PC-3 (cell line): ENCODE data around the gene UACA. TPM values are rescaled to one million over a fixed set of nuclear protein-coding genes. Genes with fewer than 3 reads are reported as not detected.

ENCODE experiments used
- ATAC-seq: fragments of 200-7000 bp; cut with Tn5 transposase; 2 replicates; pipeline ENCODE4 v1.9.1; 2020; ENCODE audit warnings: mild to moderate bottlenecking, moderate library complexity
- BruUV-seq: library from RNA; stranded (reverse); fragments of 400-500 nt; replicated peaks from 2 replicates; lab custom pipeline; 2021; lab: Mats Ljungman, UMichigan
- CTCF ChIA-PET: fragments of 300-600 bp; sonication (Branson Sonifier 250); formaldehyde crosslinking; loops from one replicate; lab custom pipeline; 2022; ENCODE audit warnings: antibody characterized with exemption; lab: Charles Lee
- POLR2A ChIA-PET: fragments of 300-600 bp; sonication (Branson Sonifier 250); formaldehyde crosslinking; loops from one replicate; lab custom pipeline; 2022; ENCODE audit warnings: antibody characterized with exemption; ENCODE audit not compliant: unreplicated experiment; lab: Charles Lee
- DNase-seq: peaks from one replicate; pipeline ENCODE4 v3.0.0-alpha.2; 2015
- H2AFZ ChIP-seq: fragments of 300-600 bp; sonication (generic); 2 replicates; pipeline ENCODE4 v1.6.0; 2016; ENCODE audit warnings: antibody characterized with exemption, low read length
- H3F3A ChIP-seq: fragments of 300-600 bp; sonication (generic); one replicate; pipeline ENCODE4 v1.6.0; 2017; ENCODE audit warnings: antibody characterized with exemption, low read length, control low read depth, mild to moderate bottlenecking; ENCODE audit not compliant: unreplicated experiment
- H3K27ac ChIP-seq: fragments of 300-600 bp; sonication (generic); 2 replicates; pipeline ENCODE4 v1.5.1; 2016; ENCODE audit warnings: mild to moderate bottlenecking, low read length
- H3K27me3 ChIP-seq: fragments of 300-600 bp; sonication (generic); 2 replicates; pipeline ENCODE4 v1.6.1; 2016; ENCODE audit warnings: low read length, mixed read lengths
- H3K36me3 ChIP-seq: fragments of 300-600 bp; sonication (generic); 2 replicates; pipeline ENCODE4 v1.6.1; 2016; ENCODE audit warnings: low read depth, mixed run types, low read length, mixed read lengths
- H3K4me1 ChIP-seq: fragments of 300-600 bp; sonication (generic); 2 replicates; pipeline ENCODE4 v1.5.1; 2016; ENCODE audit warnings: low read length; ENCODE audit not compliant: insufficient read depth
- H3K4me2 ChIP-seq: fragments of 300-600 bp; sonication (generic); 2 replicates; pipeline ENCODE4 v1.6.0; 2016; ENCODE audit warnings: low read length
- H3K4me3 ChIP-seq: fragments of 300-600 bp; sonication (generic); 2 replicates; pipeline ENCODE4 v1.5.1; 2016; ENCODE audit warnings: mild to moderate bottlenecking, low read length, mixed read lengths
- H3K79me2 ChIP-seq: fragments of 300-600 bp; sonication (generic); 2 replicates; pipeline ENCODE4 v1.6.1; 2017; ENCODE audit warnings: low read length, mixed read lengths
- H3K9ac ChIP-seq: fragments of 300-600 bp; sonication (generic); 2 replicates; pipeline ENCODE4 v1.6.0; 2016; ENCODE audit warnings: mild to moderate bottlenecking, low read length
- H3K9me2 ChIP-seq: fragments of 300-600 bp; sonication (generic); replicated peaks from 2 replicates; pipeline ENCODE4 v1.6.1; 2016; ENCODE audit warnings: mixed run types, low read length, mixed read lengths
- H3K9me3 ChIP-seq: fragments of 300-600 bp; sonication (generic); 2 replicates; pipeline ENCODE4 v1.6.1; 2016; ENCODE audit warnings: low read length, mixed read lengths
- H4K20me1 ChIP-seq: fragments of 300-600 bp; sonication (generic); 2 replicates; pipeline ENCODE4 v1.6.1; 2016; ENCODE audit warnings: low read length, mixed read lengths
- EZH2 ChIP-seq: fragments of 300-600 bp; sonication (generic); IDR thresholded peaks from one replicate; pipeline ENCODE4 v1.6.1; 2017; ENCODE audit warnings: antibody characterized with exemption, mild to moderate bottlenecking, low read length; ENCODE audit not compliant: unreplicated experiment
- EZH2phosphoT487 ChIP-seq: fragments of 300-600 bp; sonication (generic); IDR thresholded peaks from 2 replicates; pipeline ENCODE4 v1.6.1; 2018; ENCODE audit warnings: mild to moderate bottlenecking, antibody characterized with exemption, low read length, borderline replicate concordance
- intact Hi-C: fragments of 100-400 bp; cut with micrococcal nuclease; formaldehyde crosslinking; loops from 2 replicates; pipeline ENCODE4 v1.9.0; 2023
- total RNA-seq: library from RNA; depleted of rRNA; stranded (reverse); fragments of >200 nt; gene quantifications from 2 replicates; pipeline ENCODE4 v1.2.3, GENCODE V29; 2014
- TF ChIP-seq, protein P1 (sequence below): fragments of 300-600 bp; sonication (generic); conservative IDR thresholded peaks from 2 replicates; pipeline ENCODE4 v1.5.1; 2017; ENCODE audit warnings: antibody characterized with exemption, low read depth, mild to moderate bottlenecking, low read length

UACA gene
- total RNA-seq, 1 experiment from 2014 or later = 21.7 TPM

DNA sequence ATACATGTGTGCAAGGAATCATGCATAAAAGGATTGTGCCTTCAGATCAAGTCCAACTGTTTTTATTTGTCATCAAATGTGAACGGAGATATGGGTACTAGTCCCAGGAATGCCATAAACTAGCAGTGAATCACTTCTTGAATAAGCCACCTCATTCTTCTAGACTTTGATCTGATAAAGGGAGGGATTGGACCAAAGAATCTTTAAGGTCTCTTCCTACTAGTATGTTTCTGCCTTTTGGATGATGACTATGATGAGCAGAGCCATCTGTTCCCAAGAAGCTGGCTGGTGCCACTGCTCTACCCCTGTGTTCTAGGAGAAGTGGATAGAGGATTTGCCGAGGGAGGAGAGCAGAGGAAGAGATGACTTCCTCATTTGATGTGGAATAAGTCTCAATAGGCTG lies 28.8 kb upstream of the UACA start:
- Histone ChIP-seq H3K4me1 (peaks cover 83% of the 10 kb centered on the region), H3K79me2 (peaks cover 14% of the 10 kb centered on the region), H3K4me3 (no peak overlapping the region), H3K36me3 (no peaks in the 10 kb centered on the region), H3K9me3 (no peaks in the 10 kb centered on the region), H3K9me2 (no peaks in the 10 kb centered on the region), H3F3A (peaks cover 8% of the 10 kb centered on the region), H3K27me3 (no peaks in the 10 kb centered on the region), H2AFZ (no peak overlapping the region), H3K9ac (no peak overlapping the region), H4K20me1 (no peaks in the 10 kb centered on the region), H3K27ac (peak overlapping the region; percentile 62), H3K4me2 (peak overlapping the region; percentile 37)
- DNase-seq (peak; percentile 93), ATAC-seq (peak; percentile 65)
- POLR2A ChIA-PET = no interaction called here
- no TSS peak for BruUV-seq
- CTCF ChIA-PET = interaction anchor here (0.5 kb wide), 1 partner anchor 284 kb away, joined by 5 read pairs; no protein-coding TSS in a partner anchor
- intact Hi-C loops = no loop called here
- TF ChIP-seq, protein P1, sequence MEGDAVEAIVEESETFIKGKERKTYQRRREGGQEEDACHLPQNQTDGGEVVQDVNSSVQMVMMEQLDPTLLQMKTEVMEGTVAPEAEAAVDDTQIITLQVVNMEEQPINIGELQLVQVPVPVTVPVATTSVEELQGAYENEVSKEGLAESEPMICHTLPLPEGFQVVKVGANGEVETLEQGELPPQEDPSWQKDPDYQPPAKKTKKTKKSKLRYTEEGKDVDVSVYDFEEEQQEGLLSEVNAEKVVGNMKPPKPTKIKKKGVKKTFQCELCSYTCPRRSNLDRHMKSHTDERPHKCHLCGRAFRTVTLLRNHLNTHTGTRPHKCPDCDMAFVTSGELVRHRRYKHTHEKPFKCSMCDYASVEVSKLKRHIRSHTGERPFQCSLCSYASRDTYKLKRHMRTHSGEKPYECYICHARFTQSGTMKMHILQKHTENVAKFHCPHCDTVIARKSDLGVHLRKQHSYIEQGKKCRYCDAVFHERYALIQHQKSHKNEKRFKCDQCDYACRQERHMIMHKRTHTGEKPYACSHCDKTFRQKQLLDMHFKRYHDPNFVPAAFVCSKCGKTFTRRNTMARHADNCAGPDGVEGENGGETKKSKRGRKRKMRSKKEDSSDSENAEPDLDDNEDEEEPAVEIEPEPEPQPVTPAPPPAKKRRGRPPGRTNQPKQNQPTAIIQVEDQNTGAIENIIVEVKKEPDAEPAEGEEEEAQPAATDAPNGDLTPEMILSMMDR = no peak
- TF ChIP-seq EZH2 (no peak), EZH2phosphoT487 (no peak)

DNA sequence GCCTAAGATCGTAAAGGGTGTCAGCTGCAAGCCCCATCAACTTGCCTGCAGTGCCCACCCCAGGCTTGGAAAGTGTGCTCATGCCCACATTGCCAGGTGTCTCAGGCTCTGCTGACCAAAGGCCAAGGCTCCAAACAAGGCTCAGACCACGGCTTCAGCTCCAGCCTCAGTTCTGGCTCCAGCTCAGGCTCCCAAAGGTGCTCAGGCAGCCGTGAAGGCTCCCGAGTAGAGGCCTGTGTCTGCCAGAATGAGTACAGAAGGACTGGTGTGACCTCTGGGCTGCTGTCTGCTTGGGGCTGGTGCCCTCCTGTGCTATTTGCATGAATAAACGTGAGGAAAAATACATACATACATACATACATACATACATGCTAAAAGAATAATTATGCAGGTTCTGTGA lies 27.9 kb upstream of the UACA start:
- TF ChIP-seq, protein P1 = no peak
- no peak for TF ChIP-seq EZH2
- no peaks in the 10 kb centered on the region for H3K9me3 ChIP-seq
- ChIA-PET CTCF (no interaction called here), POLR2A (no interaction called here)
- no TSS peak for BruUV-seq
- no peak overlapping the region for H2AFZ ChIP-seq
- peak overlapping the region; percentile 62 for H3K27ac ChIP-seq
- H3K9me2 ChIP-seq = no peaks in the 10 kb centered on the region
- no peak overlapping the region for H3K4me3 ChIP-seq
- peaks cover 14% of the 10 kb centered on the region for H3K79me2 ChIP-seq
- intact Hi-C loops = no loop called here
- peak overlapping the region; percentile 24 for H3K4me2 ChIP-seq
- no peaks in the 10 kb centered on the region for H3K36me3 ChIP-seq
- no peak for ATAC-seq
- H3F3A ChIP-seq = peaks cover 8% of the 10 kb centered on the region
- peaks cover 74% of the 10 kb centered on the region for H3K4me1 ChIP-seq
- H3K9ac ChIP-seq = no peak overlapping the region
- no peaks in the 10 kb centered on the region for H3K27me3 ChIP-seq
- no peaks in the 10 kb centered on the region for H4K20me1 ChIP-seq
- DNase-seq = no peak

DNA sequence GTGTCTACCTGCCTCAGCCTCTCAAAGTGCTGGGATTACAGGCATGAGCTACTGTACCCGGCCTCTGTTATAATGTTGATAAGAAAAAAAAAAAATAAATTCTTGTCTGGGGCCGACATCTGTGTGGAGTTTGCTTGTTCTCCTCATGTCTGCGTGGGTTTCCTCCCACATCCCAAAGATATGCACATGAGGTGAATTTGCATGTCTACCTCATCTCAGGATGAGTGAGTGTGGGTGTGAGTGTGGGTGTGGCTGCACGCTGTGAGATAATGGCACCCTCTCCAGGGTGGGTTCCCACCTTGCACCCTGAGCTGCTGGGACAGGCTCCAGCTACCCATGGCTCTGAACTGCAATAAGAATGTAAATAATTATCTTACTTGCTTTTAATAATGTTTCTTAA lies 25.9 kb upstream of the UACA start:
- Histone ChIP-seq H3K27ac (peak overlapping the region; percentile 65), H3K27me3 (no peaks in the 10 kb centered on the region), H3K4me3 (no peak overlapping the region), H3K9ac (no peak overlapping the region), H3K9me2 (no peaks in the 10 kb centered on the region), H4K20me1 (no peaks in the 10 kb centered on the region), H2AFZ (no peak overlapping the region), H3F3A (peaks cover 12% of the 10 kb centered on the region), H3K4me2 (peak overlapping the region; percentile 63; the same call in 1 of the 2 replicates), H3K9me3 (no peaks in the 10 kb centered on the region), H3K4me1 (peaks cover 55% of the 10 kb centered on the region), H3K36me3 (no peaks in the 10 kb centered on the region), H3K79me2 (peaks cover 8% of the 10 kb centered on the region)
- POLR2A ChIA-PET = no interaction called here
- intact Hi-C loops = no loop called here
- peak; percentile 27 for DNase-seq
- CTCF ChIA-PET = no interaction called here
- TF ChIP-seq EZH2phosphoT487 (no peak), EZH2 (no peak)
- TF ChIP-seq, protein P1 = no peak
- no peak for ATAC-seq
- no TSS peak for BruUV-seq
